DMS79 (cell line): ENCODE results near the gene CKMT2.

Source experiments
- DNase-seq: peaks from one replicate; lab custom pipeline; 2025; lab: John Stamatoyannopoulos, UW

The CKMT2 gene

GRCh38 chr5:81308836-81309235 is 75.7 kb downstream of the CKMT2 start:
- DNase-seq = no peak

- peak; percentile 96 for DNase-seq
Measured at GRCh38 chr5:81310402-81311063, 77.4 kb downstream of the CKMT2 start.

GRCh38 chr5:81313278-81313677 is 80.2 kb downstream of the CKMT2 start:
- no peak for DNase-seq

- no peak for DNase-seq
Measured at GRCh38 chr5:81313686-81314085, 80.6 kb downstream of the CKMT2 start.

GRCh38 chr5:81314581-81314980 is 81.5 kb downstream of the CKMT2 start:
- DNase-seq = no peak

GRCh38 chr5:81315336-81315735 is 82.2 kb downstream of the CKMT2 start:
- no peak for DNase-seq

- DNase-seq = no peak
Measured at GRCh38 chr5:81315830-81316229, 82.7 kb downstream of the CKMT2 start.
